Esophagus squamous epithelium (tissue), 5 donors: ENCODE results near the gene QARS1. TPM values are rescaled to one million over a fixed set of nuclear protein-coding genes. Genes with fewer than 3 reads are reported as not detected.
A peak's percentile ranks its signal among the peaks of the same experiment; 100 is the strongest.

Source experiments
- DNase-seq: peaks from one replicate; lab custom pipeline; 2025; lab: John Stamatoyannopoulos, UW
- H3K27ac ChIP-seq, 4 donors: fragments of 200-600 bp; sonication (generic); one replicate each; pipeline ENCODE4 v1.5.1; 2016 to 2019; ENCODE audit warnings: mild to moderate bottlenecking in 1 of 4
- H3K27me3 ChIP-seq, 4 donors: fragments of 200-600 bp; sonication (generic); 1 replicate in 3 of 4; 2 replicates in 1 of 4; pipeline versions ENCODE4 v1.5.1 to v1.6.0; 2017 to 2021; ENCODE audit warnings: antibody characterized with exemption in 1 of 4
- H3K36me3 ChIP-seq, 3 donors: fragments of 200-600 bp; sonication (generic); one replicate each; pipeline ENCODE4 v1.5.1; 2016 to 2019
- H3K4me1 ChIP-seq, 3 donors: fragments of 200-600 bp; sonication (generic); one replicate each; pipeline ENCODE4 v1.5.1; 2017 to 2019
- H3K4me3 ChIP-seq, 4 donors: fragments of 200-600 bp; sonication (generic); 1 replicate in 3 of 4; 2 replicates in 1 of 4; pipeline ENCODE4 v1.5.1; 2016 to 2019; ENCODE audit warnings: mild to moderate bottlenecking in 2 of 4, moderate library complexity in 1 of 4
- H3K9me3 ChIP-seq, 3 donors: fragments of 200-600 bp; sonication (generic); one replicate each; pipeline ENCODE4 v1.5.1; 2016 to 2019
- CTCF ChIP-seq, 6 experiments: fragments of 450-650 bp in 4 of 6; fragments of 200-600 bp in 2 of 6; sonication (generic) in 2 of 6; IDR thresholded peaks; one replicate each; pipeline ENCODE4 v1.5.1; 2016 to 2019; ENCODE audit warnings: antibody characterized with exemption in 6 of 6, mild to moderate bottlenecking in 4 of 6, moderate library complexity in 4 of 6
- POLR2A ChIP-seq, 4 donors: fragments of 450-650 bp; IDR thresholded peaks; one replicate each; pipeline ENCODE4 v1.6.1; 2017; ENCODE audit warnings: antibody characterized with exemption in 4 of 4, mild to moderate bottlenecking in 4 of 4, moderate library complexity in 3 of 4
- WGBS, 2 donors: methylation state at CpG; one replicate each; pipeline ENCODE4 v1.1.5; 2018; 5-methylcytosine and 5-hydroxymethylcytosine counted together
- intact Hi-C: fragments of 100-400 bp; cut with DNase I; formaldehyde crosslinking; loops from one replicate; pipeline ENCODE4 v1.15.0; 2022
- total RNA-seq, 4 donors: library from RNA; depleted of rRNA; stranded (reverse); fragments of >200 nt; gene quantifications; one replicate each; pipeline ENCODE4 v1.1.0, GENCODE V29; 2016
- donor health status: DM: yes; HTN: yes; CAD: no.

The QARS1 gene
- total RNA-seq, 4 donors from 2014 or later = 236 to 290 (median 265) TPM

- intact Hi-C loops = no loop called here
- Histone ChIP-seq H3K27ac (no peak overlapping the region), H3K4me3 (no peak overlapping the region), H3K4me1 (peaks cover 23 to 43% (median 24%) of the 10 kb centered on the region in 3 donors), H3K9me3 (no peaks in the 10 kb centered on the region), H3K27me3 (no peaks in the 10 kb centered on the region), H3K36me3 (peaks cover 3 to 9% (median 5%) of the 10 kb centered on the region in 3 donors)
- TF ChIP-seq CTCF (IDR thresholded peaks at IDR 0.05) = no peak
- TF ChIP-seq POLR2A (IDR thresholded peaks at IDR 0.05) = no peak
- no peak for DNase-seq
- WGBS, 2 donors = 63 to 83% methylated on average over 1 to 2 of the region's 4 CpGs
Measured at GRCh38 chr3:49135499-49135898, 30.9 kb upstream of the QARS1 start.

- TF ChIP-seq POLR2A (IDR thresholded peaks at IDR 0.05) = no peak
- no peak for TF ChIP-seq CTCF (IDR thresholded peaks at IDR 0.05)
- Histone ChIP-seq H3K4me1 (peaks cover 24 to 51% (median 24%) of the 10 kb centered on the region in 3 donors), H3K4me3 (peak overlapping the region in 1 of 4 donors; percentile 79), H3K27ac (peak overlapping the region in 3 of 4 donors; percentile 87 to 92 (median 88)), H3K36me3 (peaks cover 4 to 17% (median 5%) of the 10 kb centered on the region in 3 donors), H3K9me3 (no peaks in the 10 kb centered on the region), H3K27me3 (no peaks in the 10 kb centered on the region)
- DNase-seq = no peak
- WGBS, 2 donors = 49 to 90% methylated on average over 1 to 2 of the region's 3 CpGs
- intact Hi-C loops = no loop called here
Measured at GRCh38 chr3:49134471-49135265, 30.1 kb upstream of the QARS1 start.

DNA sequence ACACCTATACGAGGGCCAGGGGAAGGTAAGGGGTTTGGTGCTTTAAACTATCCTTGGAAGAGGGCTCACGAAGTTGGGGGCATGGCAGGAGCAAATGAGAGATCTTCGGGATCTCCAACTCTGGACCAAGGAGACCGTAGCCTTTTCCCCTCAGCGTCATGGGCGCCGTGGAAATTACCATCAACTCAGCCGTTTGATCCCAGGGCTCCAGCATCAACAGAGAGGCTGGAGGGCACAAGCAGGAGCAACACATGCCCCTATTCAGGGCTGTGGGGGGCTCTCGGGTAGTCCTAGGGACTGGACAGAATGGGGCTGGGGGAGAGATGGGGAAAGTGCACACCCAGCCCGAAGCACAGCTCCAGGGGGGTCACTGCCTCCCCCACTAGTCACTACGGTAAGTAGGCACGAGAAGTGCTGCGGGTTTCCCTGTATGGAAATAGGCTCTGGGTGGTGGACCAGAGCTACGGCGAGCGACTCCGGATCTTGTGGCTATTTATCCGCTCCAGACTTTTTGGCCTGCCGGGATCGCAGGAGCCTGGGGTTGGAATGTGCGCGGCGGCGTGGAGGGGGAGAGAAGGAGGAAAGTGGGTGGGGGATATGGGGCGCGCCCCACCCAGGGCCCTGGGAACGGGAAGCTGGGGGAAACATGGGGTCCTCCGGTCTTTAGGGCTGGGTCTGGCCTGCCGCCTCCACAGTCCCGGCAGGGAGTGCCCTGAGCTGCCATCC, 28.8 kb upstream of the QARS1 start:
- peaks cover 24 to 52% (median 24%) of the 10 kb centered on the region in 3 donors for H3K4me1 ChIP-seq
- intact Hi-C loops = no loop called here
- H3K4me3 ChIP-seq = peak overlapping the region; percentile 47 to 79 (median 66)
- H3K9me3 ChIP-seq = no peaks in the 10 kb centered on the region
- 11 to 16% methylated on average over 15 to 19 of the region's 30 CpGs for WGBS, 2 donors
- TF ChIP-seq POLR2A (IDR thresholded peaks at IDR 0.05) = peak in 1 of 4 donors; percentile 17
- TF ChIP-seq CTCF (IDR thresholded peaks at IDR 0.05) = no peak
- H3K27ac ChIP-seq = peak overlapping the region; percentile 85 to 92 (median 88)
- peaks cover 5 to 30% (median 10%) of the 10 kb centered on the region in 3 donors for H3K36me3 ChIP-seq
- no peaks in the 10 kb centered on the region for H3K27me3 ChIP-seq
- no peak for DNase-seq

DNA sequence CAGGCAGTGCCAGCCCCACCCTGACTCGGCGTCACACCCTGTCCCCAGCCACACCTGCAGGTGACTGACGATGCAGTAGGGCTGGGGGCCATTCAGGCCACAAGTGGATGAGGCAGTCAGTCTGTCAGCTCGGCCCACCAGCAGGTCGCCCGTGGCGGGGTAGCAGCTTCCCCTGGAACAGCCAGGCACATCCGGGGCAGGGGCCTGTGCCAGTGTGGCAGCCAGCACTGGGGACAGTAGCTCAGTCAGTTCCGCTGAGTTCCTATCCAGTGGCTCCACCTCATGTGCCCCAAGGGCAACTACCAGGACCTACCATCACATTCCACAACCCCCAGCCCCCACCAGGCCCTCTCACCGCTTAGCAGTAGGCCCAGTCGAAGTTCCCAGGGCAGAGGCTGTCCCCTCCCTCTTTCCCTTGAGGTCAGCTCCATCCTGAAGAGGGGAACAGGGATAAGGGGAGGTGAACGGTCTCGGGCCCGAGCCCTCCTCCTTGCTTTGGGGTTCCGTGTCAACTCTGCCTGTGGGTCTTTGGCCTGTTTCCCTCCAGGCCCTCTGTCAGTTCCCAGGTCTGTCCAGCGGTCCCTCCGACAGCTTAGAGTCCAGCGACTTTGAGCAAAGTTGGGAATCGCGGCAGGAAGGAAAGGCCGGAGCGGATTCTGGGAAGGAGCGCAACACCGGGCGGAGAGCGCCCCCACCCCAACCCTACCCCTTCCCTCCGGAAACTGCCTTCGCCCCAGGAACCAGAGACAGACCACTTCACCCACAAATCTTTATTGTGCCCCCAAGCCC, 28.1 kb upstream of the QARS1 start, which contains the start of gene LAMB2:
Gene LAMB2, minus strand, starts transcription at position 614 of the 789 bp plus-strand sequence. Its CDS starts 183 bp downstream, at position 431.
- H3K36me3 ChIP-seq = peaks cover 5 to 37% (median 14%) of the 10 kb centered on the region in 3 donors
- no peaks in the 10 kb centered on the region for H3K27me3 ChIP-seq
- no peaks in the 10 kb centered on the region for H3K9me3 ChIP-seq
- DNase-seq = no peak
- peaks cover 24 to 52% (median 24%) of the 10 kb centered on the region in 3 donors for H3K4me1 ChIP-seq
- intact Hi-C loops = no loop called here
- peak within 1 kb of the TSS; percentile 47 to 79 (median 66) for H3K4me3 ChIP-seq
- peak within 1 kb of the TSS; percentile 85 to 92 (median 88) for H3K27ac ChIP-seq
- TF ChIP-seq CTCF (IDR thresholded peaks at IDR 0.05) = peak in 1 of 6 experiments; percentile 22
- TF ChIP-seq POLR2A (IDR thresholded peaks at IDR 0.05) = peak in 2 of 4 donors; percentile 27 to 46
- 2 to 33% methylated on average over 2 to 7 of the region's 28 CpGs for WGBS, 2 donors
